Suppressor macrophage (primary cell): ENCODE results near the gene CCNJL.

ENCODE experiments used
- DNase-seq, 4 experiments: peaks; one replicate each; pipeline ENCODE4 v3.0.0-alpha.2; 2020 to 2022

CCNJL gene

DNA sequence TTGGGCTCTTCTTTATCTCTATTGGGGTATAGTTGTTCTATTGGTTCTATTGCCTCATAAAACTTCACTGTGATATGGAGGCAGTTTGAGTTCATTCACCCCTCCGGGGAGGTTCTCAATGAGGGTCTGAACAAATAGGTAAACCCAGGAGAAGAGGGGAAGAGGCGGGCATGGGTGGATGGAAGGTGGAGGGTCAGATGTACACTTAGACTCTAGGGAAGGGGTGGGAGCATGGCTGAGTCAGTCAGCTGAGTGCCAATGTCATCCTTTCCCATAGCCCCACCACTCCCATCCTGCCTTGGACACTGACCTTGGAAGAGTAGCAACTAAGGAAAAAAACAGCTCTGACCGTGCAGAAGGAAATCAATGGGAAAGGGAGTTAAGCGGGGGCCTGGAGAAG, 93.0 kb downstream of the CCNJL start:
- no peak for DNase-seq

DNA sequence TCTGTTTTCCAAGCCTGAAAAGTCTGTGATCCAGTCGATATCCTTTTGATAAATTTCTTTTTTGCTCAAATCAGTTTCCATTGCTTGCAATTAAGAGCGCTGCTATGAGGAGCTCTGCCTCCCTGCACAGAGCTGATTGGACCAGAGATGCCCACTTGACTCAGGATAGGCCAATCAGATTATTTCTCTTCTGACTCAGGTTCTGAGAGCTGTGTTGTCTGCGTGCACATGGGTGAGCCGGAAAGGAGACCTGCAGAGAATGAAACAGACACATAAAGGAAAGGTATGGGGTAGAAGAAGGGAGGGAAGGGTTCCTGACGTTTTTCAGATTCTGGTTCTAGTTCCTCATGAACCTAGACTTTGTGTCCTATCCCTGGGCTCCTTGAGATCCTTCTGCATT, 98.8 kb downstream of the CCNJL start:
- DNase-seq: no peak

DNA sequence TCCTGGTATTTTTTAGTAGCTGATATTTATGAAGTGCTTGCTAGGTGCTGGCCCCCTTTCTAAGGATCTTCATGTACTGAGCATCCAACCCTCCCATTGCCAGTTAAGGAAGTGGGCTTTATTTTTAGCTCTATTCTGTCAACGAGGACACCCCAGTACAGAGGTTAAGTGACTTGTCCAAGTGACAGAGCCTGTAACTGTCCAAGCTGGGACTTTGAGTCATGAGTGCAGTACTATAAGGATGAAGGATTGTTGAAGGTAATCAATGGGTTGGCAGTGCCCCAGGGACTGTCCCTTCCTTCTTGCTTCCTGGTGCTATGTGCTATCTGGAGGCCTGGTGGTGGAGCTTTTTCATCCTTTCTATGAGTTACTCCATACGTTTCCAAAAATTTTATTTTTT, 101.0 kb downstream of the CCNJL start:
- no peak for DNase-seq

DNA sequence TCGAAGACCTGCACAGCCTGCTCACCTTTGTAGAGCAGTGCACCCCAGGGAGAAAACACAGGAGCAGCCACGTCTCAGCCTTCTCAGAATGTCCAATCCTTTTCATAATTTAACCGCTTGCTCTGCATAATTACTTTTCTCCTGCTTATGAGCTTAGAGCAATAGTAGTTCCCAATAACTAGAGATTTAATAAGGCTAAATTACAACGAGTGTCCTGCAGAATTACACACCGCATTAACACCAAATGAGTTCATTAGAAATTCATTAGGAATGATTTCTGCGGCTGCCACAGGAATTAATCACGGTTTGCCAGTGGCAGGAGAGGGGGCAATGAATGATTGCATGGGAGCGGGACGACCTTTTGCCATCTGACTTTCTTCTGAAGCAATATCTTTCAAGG, 101.8 kb downstream of the CCNJL start:
- no peak for DNase-seq

DNA sequence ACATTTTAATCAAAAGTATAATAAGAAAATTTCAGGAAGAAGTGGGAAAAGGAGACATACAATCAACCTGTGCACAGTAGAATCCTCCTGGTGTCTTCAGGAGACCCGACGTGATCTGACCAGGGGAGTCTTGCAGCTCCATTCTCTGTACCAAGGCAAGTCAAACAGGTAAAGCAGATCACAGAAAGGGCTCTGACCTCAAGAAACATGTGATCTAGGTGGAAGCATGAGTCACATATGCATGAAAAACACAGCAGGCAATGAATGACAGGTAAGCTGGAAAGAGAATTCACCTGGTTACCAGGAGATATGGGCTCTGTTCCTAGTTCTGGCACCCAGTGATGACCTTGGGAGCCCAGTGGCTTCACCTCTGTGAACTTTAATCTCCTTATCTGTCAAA, 102.4 kb downstream of the CCNJL start:
- DNase-seq: no peak

DNA sequence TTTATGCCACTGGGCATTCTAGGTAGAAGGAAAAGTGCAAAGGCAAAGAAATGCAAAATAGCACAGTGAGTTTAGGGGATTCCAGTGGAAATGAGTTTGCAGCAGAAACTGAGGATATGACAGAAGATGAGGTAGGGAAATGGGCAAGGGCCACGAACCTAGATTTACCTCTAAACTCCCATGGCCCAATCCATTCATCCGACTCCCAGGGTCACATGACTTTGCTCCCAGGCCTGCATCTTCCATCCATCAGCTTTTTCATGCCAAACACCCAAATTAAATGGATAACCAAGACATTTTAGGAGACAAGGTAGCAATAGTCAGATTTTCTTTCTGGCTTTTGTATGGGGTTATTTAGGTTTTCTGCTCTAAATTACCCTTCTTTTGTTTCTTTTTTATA, 105.3 kb downstream of the CCNJL start:
- DNase-seq: no peak
